Inflammatory macrophage treated with lipopolysaccharide for 1 hour (primary cell): ENCODE data around the gene ZNF263.
A peak's percentile ranks its signal among the peaks of the same experiment; 100 is the strongest.

Experiments used
- DNase-seq, 2 donors: peaks; one replicate each; pipeline ENCODE4 v3.0.0-alpha.2; 2020 to 2022

The ZNF263 gene

GRCh38 chr16:3282730-3283542 is at the start of gene ZNF263:
ZNF263 (plus strand) TSS chr16:3283491; CDS start chr16:3283819, 328 bp downstream.
- peak; percentile 97 to 98 for DNase-seq

- no peak for DNase-seq
Observed at GRCh38 chr16:3234543-3234856, 48.8 kb upstream of the ZNF263 start.

- peak; percentile 92 to 93 for DNase-seq
Observed at GRCh38 chr16:3234857-3235561, 48.3 kb upstream of the ZNF263 start, which contains the start of gene ZNF200. ZNF200 (minus strand) TSS chr16:3235158; CDS start chr16:3233755, 1,403 bp downstream.

- DNase-seq, result peak; percentile 69 to 77
Observed at GRCh38 chr16:3235856-3236669, 47.2 kb upstream of the ZNF263 start.

DNA sequence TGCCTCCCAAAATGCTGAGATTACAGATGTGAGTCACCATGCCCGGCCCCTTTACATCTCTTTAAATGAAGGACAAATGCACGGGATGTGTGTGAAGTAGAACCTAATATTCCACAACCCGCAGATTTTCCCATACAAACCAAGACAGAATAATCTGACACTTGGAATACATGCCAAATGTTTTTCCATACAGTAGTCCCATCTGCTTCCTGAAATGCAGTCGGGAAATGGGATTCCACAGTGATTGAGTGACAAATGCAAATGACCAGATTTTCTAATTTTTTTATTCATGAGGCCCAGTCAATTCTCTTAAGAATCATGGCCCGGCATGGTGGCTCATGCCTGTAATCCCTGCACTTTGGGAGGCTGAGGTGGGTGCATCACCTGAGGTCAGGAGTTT is 41.5 kb upstream of the ZNF263 start:
- no peak for DNase-seq

GRCh38 chr16:3242709-3243108 is 40.6 kb upstream of the ZNF263 start:
- peak; percentile 80 to 81 for DNase-seq

GRCh38 chr16:3243882-3244281 is 39.4 kb upstream of the ZNF263 start:
- no peak for DNase-seq

DNA sequence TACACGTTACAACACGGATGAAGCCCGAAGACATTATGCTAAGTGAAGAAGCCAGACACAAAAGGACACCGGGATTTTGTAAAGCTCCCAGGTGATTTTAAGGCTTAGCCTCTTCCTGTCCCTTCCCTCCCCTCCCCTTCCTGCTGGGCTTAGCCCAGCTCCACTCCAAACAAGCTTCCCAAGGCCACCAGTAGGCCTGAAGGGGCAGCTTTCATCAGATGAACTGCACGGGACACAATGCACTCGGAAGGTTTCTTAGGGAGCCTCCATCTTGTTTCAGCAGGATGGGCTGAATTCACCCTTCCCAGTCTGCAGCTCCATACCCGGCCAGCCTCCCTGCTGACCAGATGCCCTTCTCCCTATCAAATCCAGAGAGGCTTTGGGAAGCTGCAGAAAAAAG is 37.3 kb upstream of the ZNF263 start:
- no peak for DNase-seq

DNA sequence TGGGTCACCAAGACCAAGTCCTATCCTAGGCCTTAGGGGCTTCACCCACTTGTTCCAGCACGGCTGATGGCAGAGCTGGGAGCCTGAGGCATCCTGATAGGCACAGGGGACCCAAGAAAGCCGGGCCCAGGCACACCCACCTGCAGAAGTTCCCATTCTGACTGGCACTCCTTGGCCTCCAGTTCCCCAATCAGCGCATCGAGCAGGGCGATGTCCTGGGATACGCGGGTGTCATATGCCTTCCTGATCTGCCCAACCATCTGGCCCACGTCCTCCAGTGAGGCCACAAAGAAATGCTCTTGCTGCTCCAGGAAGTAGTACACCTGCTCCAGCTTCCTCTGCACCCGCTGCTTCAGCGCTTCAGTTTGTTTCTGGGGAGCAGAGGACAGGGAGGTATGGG is 36.4 kb upstream of the ZNF263 start:
- DNase-seq, result no peak

- DNase-seq, result no peak
Observed at GRCh38 chr16:3248596-3248995, 34.7 kb upstream of the ZNF263 start.

- DNase-seq, result no peak
Observed at GRCh38 chr16:3249020-3249419, 34.3 kb upstream of the ZNF263 start.

DNA sequence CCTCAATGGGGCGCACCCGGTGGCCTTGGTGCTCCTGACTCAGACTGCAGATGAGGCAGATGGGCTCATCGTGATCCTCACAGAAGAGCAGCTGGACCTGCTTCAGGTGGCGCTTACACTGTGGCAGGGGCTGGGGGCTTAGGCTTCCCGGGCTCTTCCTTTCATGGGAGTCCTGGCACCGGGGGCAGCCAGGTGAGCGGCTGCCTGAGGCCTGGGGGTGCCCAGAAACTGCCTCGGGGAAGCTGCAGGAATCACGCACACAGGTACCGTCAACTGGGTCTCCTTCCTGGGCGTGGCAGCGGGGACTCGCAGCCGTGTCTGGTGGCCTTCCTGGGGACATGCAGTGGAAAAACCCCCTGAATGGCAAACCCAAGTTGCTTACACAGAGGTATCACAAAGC is 33.8 kb upstream of the ZNF263 start:
- DNase-seq, result no peak

- DNase-seq, result no peak
Observed at GRCh38 chr16:3252967-3253366, 30.3 kb upstream of the ZNF263 start.

- no peak for DNase-seq
Observed at GRCh38 chr16:3254309-3254708, 29.0 kb upstream of the ZNF263 start.

DNA sequence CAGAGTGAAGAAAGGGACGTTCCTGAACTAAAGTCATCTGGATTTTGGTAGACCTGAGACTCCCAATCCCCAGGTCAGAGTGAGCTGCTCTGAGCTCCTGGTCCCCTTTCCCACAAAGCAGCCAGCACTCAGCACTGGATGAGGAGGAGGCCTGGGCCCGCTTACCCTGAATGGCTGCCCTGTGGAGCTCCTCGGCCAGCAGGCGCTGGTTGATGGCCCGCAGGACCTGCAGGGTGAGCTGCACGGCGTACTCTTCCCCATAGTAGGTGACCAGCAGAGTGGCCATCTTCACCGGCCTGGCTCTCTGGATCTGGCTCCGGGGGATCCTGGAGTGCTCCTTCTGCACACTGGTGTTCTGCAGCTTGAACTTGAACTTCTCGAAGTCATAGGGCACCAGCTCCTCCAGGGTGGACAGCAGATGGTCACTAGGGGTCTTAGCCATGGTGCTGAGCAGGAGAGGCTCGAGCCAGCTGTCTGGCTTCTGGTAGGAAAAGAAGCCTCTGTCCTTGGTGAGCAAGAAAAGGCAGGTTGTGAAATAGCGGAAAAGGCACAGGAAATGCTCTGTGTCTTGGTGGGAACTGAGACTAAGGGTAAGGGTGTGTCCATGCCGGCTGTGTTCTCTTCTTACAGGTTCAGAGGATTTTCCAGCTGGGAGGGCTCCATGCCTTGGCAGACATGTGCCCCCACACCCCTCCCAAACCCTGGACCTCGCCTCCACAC is 27.0 kb upstream of the ZNF263 start, which contains the start of gene MEFV:
Gene MEFV, minus strand, starts transcription at position 488 of the 720 bp plus-strand sequence. Its CDS starts 46 bp downstream, at position 442.
- peak; percentile 92 to 94 for DNase-seq

DNA sequence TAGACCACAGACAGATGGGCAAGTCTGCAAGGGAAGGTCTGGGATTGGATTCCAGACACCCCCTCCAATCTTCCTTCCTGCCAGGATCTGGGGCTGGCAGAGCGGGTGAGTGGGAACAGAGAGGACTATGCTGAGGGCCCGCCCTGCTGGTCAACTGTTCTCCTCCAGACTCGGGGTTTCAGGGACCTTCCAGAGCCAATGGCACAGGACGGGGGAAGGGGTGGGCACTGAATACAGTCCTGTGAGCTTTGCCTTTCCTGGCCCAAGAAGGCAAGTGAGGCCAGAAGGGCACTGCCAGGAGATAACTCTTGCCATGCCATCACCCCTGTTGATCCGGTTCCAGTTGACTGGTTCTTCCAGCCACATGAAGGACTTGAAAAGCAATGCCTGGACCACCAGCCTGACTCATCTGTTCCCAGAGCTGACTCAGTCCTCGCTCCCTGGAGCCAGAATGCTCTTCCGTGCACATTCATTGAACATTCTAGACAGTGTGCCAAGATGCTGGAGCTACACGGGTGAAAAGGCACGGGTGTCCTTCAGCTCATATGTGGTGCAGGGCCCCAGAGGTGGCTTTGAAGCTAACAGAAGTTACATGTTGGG is 26.3 kb upstream of the ZNF263 start:
- DNase-seq, result no peak

- DNase-seq, result peak in 1 of 2 donors; percentile 43
Observed at GRCh38 chr16:3259836-3260235, 23.5 kb upstream of the ZNF263 start.

DNA sequence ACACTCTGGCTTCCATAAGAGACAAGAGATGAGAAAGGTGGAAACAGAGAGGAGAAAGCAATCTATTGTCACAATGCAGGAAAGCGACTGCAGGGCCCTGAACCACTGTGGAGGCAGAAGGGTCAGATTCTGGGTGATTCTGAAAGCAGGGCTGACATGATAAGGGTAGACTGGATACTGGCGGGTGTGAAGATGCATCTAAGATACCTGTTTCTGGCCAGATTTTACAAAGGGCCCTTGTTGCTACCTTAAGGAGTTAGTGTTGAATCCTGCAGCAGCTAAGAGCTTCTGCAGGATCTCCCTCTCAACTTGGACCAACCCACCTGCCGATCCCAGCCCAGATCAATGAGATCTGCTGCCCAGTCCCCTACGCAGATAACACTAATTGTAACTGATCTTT is 20.8 kb upstream of the ZNF263 start:
- DNase-seq, result no peak

DNA sequence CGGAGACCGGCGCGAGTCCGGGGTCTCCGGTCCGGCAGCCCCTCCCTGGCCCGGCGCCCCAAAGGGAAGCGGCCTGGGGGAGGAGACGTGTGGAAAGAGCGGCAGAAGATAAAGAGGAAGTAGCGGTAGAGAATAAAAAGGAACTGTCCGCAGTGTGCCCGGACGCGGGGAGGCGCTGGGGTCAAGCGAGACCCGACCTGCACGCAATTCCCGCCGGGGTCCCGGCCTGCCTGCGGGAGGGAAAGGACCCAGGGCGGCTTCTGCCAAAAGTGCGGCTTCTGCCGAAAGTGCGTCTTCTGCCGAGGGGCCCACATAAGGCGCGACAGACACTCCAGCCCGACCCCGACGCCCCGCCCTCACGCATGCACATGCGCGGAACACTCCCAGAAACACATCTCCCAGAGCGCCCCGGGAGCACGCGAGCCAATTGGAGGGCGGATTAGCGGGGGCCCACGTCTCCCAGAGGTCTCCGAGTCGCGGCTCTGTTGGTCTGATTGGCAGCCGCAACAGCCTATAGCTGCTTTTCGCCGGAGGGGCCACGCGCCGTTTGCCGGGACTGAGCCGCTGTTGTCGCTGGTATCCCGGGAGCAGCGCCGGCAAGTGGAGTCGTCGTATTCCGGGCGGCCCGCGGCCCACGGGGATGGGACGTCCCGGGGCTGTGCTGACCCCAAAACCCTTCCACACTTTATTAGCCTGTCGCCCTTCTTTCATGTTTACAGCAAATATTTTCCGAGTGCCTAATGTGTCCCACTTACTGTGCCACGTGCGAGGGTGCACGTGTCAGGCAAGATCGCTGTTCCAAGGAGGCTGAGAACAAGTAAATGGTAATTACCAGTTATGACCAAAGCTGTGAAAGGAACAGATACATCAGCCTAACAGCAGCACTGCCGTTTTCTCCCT is 18.9 kb upstream of the ZNF263 start:
- peak; percentile 96 for DNase-seq

DNA sequence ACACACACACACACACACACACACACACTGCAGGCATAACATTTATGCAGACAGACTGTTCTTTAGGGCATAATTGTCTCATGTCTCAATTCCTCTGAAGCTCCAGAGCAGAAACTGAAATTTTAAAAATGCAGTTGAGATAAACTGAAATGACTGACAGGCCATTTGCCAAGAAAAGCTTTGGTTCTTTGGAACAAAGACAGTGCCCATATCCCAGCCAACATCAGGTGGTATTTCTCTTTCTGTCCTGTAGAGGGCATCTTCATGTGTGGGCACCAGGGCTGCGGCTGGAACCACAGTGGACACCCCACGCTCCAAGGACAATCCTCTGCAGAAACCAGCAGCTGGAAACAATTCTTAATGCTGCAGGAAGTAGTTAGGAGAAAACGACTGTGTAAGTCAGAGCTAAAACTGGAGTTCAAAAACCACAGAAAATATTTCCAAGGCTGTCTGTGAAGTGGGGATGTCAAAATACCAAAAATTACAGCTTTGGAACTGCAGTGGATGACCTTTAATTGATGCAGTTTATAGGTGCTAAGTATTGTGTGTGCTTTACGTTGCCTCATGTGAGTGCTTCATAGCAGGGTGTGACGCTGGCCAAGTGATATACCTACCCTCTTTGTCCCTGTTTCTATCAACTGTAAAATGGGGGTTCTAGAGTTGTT is 16.3 kb upstream of the ZNF263 start:
- DNase-seq, result peak in 1 of 2 donors; percentile 42
